Smooth muscle cell of the brain vasculature (primary cell): ENCODE data around the gene SLC35G3.
"Not testable (repeated sequence)": the region's sequence is repeated elsewhere in the genome, so short reads cannot be mapped to it uniquely, and the experiment has no call there.

ENCODE experiments used
- DNase-seq: peaks from one replicate; pipeline ENCODE4 v3.0.0-alpha.2; 2012; ENCODE audit warnings: low read depth, low spot score

SLC35G3 gene

DNA sequence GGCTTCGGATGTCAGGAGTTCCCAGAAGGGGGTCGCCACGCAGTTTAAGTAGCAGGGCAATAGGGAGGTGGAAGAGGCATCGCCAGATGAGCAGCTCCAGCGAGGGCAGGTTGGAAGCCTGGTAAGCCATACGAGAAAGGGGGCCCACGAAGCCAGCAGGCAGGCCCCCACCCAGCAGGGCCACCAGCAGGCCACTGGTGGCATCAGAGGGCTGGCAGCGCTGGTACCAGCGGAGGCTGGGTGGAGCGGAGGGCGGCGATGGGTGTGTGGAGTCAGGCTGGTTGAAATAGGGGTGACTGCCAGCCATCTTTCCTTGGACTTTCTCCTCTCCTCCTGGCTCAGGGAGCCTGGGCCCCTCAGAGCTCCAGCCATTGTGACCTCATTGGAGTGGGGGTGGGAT lies at the start of gene SLC35G3:
Gene SLC35G3 (minus strand): TSS at position 393 of the 400 bp plus-strand sequence. CDS start 86 bp downstream, at position 307.
- not testable (repeated sequence) for DNase-seq

DNA sequence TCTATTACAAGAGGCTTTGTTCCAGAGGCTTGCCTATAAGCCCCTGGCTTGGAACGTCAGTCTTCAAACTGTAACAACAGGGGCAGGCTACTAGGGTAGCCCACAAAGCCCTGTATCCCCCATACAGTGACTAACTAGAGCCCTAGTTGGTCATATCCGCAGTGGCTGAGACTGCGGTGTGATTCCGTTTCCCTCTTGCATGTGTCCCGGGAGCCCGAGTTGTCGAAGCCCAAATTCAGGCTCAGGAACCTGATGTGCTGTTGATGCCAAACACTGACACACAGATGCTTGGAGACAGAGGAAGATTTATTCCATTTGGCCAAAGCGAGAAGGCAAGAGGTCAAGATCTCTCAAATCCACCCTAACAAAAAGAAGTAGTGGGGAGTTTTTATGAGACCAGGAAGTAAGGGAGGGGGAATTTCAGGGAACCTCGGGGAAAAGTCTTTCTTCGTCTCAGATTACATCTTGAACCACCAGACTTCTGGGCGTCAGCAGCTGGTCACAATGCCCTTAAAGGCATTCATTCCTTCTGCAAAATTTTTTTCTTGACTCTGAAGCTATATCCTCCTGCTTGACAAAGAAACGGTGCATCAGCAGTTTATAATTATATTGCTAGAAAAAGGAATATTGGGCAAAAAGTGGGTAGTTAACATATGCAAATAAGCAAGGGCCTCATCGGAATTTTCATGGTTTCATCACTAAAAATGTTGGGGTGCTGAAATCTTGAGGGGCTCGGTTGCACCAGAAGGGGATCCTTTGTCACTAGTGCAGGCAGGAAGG lies 49.6 kb upstream of the SLC35G3 start:
- no peak for DNase-seq

DNA sequence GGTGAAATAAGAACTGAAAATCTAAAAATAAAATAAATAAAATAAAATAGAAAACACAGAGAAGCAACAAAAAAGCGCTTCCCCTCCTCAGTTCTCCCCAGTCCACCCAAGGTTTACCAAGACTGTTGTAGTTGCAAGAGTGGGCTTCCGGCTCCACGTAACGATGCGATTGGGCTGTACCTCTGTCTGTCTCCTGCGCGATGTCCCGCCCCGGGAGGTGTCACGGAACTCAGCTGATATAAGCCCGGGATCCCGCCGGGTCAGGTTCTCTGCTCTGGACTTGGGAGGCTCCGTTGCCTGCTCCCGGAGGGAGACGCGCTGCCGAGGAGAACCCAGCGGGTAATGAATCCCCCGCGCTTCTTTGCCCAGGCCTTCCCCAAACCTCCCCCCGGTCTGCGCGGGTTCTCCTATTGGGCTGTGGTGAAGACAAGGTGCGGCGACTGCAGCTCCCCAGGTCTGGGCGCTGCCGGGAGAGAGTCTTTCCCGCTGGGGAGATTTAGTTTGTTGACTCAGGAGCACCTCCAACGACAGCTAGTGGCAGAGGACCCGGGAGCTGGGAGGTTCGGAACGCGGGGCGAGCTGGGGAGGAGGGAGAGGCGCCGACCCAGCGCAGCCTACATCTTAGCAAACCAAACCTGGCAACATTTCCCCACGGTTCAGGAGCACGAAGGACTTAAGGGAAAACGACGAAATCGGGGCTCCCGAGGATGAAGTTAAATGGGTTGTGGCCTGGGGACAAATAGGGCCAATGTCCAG lies 48.8 kb upstream of the SLC35G3 start, which contains the start of gene SLFN5:
Gene SLFN5 (plus strand): TSS at position 268 of the 756 bp plus-strand sequence. CDS start 15,619 bp downstream, outside the sequence.
- peak; percentile 76 for DNase-seq

- no peak for DNase-seq
These were observed 48.1 kb upstream of the SLC35G3 start for GRCh38 chr17:35242158-35242804.

DNA sequence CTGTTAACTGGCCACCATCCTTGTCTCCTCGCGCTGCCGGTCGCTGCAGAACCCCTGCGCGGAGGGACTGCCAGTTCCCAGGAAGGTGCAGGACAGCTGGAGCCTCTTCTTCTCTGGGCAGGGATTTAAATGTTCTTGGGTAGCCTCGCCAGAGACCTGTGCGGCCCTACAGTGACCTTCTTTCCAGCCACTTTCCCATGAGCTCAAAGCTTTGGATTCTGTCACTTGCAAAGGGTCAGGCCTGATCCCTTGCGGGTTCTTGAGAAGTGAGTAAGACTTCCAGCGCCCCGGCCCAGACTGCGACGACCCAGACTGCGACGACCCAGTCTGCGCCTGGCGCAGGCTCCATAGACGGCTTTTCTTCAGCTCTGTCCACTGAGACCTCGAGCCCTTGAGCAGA lies 47.3 kb upstream of the SLC35G3 start:
- DNase-seq: no peak

GRCh38 chr17:35240861-35241260 lies 46.7 kb upstream of the SLC35G3 start:
- DNase-seq: no peak

- no peak for DNase-seq
These were observed 45.6 kb upstream of the SLC35G3 start for GRCh38 chr17:35239823-35240222.

DNA sequence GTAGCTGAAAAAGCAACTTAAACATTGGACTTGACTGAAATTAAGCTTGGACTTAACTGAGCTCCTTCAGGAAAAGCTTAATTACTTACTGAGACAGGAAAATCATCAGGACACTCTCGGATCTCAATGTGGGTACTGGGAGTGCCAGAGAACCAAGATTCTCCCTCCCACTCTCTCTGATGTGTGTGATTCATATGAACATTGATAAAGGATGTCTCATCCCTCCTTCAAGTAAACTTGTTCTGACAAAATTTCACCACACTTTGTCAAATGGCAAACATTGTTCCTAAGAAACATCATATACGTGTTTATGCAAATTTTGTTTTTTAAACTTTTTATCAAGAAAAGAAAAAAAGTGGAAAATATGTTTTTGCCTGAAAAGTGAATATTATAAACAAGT lies 44.6 kb upstream of the SLC35G3 start:
- DNase-seq: no peak

DNA sequence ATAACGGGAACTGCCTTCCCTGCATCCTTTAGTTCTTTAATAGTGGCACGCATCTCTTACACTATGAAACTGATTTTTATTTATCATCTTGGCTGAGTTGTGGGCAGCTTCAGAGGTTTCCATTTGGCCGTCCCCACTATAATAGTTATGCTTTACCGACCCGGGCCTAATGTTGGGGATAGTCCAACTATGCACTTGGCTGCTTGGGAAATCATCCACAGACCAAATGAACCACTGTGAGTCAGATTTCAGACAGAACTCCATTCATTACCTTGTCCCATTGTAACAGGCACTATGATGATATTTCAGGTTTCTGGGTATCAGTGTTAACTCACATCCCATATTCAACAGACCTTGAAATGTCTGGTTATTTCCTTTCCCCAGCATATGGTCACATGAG lies 42.6 kb upstream of the SLC35G3 start:
- DNase-seq: no peak

DNA sequence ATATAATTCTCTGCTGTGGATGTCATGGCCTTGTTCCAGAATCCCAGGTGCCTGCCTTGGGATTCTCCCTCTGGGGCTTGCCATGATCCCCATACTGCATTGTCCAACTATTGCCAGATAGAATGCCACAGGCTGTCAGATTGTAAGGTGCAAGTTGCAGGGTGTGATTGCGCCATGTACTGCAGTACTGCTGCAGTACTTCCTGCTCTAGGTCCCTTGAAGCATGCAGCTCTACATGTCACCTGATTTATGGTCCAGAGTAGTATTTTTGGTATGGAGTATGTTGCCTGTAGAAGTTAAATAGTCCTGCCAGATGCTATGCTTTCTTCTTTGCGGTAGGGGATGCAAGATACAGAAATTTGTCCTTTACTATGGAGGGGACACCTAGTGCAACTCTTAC lies 41.7 kb upstream of the SLC35G3 start:
- no peak for DNase-seq

DNA sequence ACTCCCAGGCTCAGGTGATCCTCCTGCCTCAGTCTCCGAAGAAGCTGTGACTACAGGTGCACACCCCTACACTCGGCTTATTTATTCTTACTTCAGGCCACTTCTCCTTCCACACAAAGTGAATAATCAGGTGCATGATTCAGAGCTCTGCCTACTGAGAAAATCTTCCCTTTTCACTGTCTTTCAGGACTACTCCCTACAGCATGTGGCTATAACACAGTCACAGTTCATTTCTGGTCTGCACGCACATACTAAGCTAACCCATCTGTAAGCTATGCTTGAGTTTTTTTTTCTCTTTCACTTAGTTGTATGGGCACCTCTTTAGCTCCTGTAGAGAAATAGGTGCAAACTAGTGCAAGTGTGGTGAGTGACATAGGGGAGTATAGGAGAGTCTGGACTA lies 41.1 kb upstream of the SLC35G3 start:
- DNase-seq: no peak

DNA sequence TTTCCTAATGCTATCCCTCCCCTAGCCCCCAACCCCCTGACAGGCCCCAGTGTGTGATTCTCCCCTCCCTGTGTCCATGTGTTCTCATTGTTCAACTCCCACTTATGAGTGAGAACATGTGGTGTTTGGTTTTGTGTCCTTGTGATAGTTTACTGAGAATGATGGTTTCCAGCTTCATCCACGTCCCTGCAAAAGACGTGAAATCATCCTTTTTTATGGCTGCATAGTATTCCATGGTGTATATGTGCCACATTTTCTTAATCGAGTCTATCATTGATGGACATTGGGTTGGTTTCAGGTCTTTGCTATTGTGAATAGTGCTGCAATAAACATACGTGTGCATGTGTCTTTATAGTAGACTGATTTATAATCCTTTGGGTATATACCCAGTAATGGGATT lies 40.1 kb upstream of the SLC35G3 start:
- not testable (repeated sequence) for DNase-seq

DNA sequence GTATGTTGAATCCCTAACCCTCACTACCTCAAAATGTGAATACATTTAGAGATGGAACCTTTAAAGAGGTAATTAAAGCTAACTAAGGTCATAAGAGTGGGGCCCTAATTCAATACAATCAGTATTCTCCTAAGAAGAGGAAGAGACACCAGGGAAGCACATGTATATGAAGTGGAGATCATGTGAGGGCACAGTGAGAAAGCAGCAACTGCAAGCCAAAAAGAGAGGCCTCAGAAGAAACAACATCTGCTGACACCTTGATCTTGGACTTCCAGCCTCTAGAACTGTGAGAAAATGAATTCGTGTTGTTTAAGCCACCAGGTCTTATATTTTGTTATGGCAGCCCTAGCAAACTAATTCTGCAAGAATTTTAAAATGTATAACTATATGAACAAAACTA lies 35.4 kb upstream of the SLC35G3 start:
- DNase-seq: no peak

DNA sequence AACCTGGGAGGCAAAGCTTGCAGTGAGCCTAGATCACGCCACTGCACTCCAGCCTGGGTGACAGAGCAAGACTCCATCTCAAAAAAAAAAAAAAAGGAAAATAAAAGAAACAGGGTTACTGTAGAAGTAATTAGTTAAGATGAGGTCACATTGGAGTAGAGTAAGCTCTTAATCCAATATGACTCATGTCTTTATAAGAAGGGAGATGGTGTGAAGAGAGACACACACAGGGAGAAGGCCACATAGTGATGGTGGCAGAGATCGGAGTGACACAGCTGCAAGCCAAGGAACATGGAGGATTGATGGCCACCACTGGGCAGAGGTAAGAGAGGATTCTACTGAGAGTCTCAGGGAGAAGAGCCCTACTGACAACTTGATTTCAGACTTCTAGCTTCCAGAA lies 33.4 kb upstream of the SLC35G3 start:
- DNase-seq: no peak

GRCh38 chr17:35224436-35224835 lies 30.2 kb upstream of the SLC35G3 start:
- no peak for DNase-seq

DNA sequence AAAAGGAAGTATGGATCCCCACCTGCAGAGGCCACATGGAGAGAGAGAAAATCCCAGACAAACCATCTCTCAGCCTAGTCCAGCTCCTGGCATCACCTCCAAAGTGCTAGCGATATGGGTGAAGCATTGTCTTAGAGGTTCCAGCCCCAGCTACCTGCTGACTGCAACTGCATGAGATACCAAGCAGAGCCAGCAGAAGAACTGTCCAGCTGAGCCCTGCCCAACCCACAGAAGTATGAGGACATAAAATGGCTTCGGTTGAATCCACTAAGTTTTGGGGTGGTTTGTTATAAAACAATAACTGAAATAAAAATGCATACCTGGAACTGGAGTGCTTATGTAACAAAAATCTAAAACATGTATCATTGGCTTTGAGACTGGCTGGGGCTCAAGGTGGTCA lies 28.3 kb upstream of the SLC35G3 start:
- DNase-seq: no peak

DNA sequence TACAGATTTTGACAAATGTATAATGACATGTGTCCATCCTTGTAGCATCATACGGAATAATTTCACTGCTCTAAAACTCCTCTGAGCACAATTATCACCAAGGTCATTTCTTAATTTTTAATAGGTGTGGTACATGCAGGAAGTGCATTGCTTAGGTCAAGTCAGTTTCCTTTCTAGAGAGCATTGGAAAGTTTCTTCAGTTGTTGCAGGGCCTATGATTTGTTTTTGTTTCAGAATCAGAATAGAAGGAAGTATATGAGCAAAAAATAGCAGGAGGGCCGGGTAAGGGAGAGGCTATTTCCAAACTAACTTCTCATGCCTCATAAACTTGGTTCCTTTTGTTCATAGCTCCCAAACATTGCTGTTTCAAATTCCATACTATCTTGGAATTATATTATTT lies 24.7 kb upstream of the SLC35G3 start:
- DNase-seq: no peak

- DNase-seq: no peak
These were observed 22.9 kb upstream of the SLC35G3 start for GRCh38 chr17:35217107-35217506.

DNA sequence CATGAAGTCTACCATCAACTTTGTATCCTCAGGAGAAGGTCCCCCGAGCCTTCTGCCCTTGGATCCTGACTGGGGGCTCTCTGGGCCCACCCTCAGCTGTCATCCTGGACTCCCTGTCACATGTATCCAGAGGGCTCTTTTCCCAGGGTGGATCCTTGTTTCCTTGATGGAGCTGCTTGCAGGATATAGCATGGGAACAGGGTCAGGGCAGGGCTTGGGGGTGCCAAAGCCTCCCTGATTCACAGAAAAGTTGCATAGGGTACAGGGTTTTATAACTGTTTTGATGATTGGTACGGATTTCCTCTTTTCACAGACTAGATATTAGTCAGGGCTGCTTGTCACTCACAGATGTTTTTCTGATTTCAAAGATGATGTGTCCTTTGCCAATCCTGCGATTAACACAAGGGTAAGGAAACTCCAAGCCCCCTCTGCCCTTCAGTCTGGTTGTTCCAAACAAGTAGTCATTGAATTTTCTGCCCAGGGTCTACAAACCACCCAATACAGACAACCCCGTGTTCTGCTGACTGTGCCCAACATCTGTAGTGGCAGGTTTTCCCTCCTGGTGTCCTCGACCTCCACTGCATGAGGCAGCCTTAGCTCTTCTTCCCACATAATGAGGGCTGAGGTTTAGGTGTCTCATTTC lies 20.6 kb upstream of the SLC35G3 start:
- DNase-seq: no peak

DNA sequence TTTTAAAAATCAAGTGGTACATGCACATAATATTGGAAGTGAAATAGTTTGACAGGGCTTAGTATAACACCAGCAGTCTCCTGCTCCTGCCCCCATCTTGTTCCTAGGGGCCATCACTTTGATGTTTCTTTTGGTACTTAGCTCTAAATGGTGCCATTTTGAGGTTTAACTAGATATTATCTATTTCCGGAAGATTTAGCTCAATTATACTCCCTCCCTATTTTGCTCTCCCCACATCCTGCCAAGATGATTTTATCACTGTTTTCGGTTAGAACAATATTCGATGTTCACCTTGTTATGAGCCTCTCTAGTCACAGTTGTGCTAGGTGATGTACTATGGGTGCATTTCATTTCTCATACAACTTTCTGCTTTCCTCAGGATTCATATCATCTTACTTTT lies 20.0 kb upstream of the SLC35G3 start:
- no peak for DNase-seq

DNA sequence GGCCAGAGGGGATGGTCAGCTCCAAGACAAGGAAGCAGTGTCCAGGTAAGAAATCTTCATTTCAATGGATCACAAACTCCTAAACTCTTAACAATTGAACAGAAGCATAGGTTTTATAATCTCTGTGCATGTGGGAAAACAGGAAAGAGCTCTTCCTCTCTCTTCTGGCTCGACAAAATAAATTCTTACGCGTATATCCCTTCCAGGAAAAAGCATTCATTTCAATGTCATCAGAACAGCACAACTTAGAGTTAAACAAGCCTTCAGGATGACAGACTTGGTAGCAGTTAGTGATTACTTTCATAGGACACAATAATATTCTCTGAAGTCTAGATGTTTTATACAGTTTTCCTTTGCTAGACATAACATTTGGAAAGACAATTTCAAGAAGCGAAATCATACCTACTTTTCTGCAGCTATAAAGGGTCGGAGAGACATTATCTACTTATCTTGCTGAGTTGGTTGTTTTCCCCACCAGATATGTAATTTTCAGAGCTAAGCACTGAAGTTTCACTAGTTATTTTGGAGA lies 19.3 kb upstream of the SLC35G3 start:
- no peak for DNase-seq

- DNase-seq: no peak
These were observed 18.5 kb upstream of the SLC35G3 start for GRCh38 chr17:35212668-35213067.
